Measurements from ENCODE around the gene UBE2E3.

UBE2E3 gene

GRCh38 chr2:180978903-180979748 lies 1.3 kb upstream of the UBE2E3 start:
- DNase-seq (ENCODE audit: low spot score): peak; percentile 61

GRCh38 chr2:180979749-180980105 lies 678 bp upstream of the UBE2E3 start:
- no peak for DNase-seq (ENCODE audit: low spot score)

- DNase-seq (ENCODE audit: low spot score): peak; percentile 20
Observed at GRCh38 chr2:180980943-180981911, 822 bp downstream of the UBE2E3 start.

- DNase-seq (ENCODE audit: low spot score): peak; percentile 22
Observed at GRCh38 chr2:180983468-180984242, 3.2 kb downstream of the UBE2E3 start.

GRCh38 chr2:180985771-180986395 lies 5.5 kb downstream of the UBE2E3 start:
- no peak for DNase-seq (ENCODE audit: low spot score)

- DNase-seq (ENCODE audit: low spot score): no peak
Observed at GRCh38 chr2:180987146-180987545, 6.7 kb downstream of the UBE2E3 start.

- no peak for DNase-seq (ENCODE audit: low spot score)
Observed at GRCh38 chr2:180990337-180990736, 9.9 kb downstream of the UBE2E3 start.

- no peak for DNase-seq (ENCODE audit: low spot score)
Observed at GRCh38 chr2:180990794-180991193, 10.4 kb downstream of the UBE2E3 start.

- no peak for DNase-seq (ENCODE audit: low spot score)
Observed at GRCh38 chr2:180991361-180991760, 11.0 kb downstream of the UBE2E3 start.

GRCh38 chr2:180991820-180992219 lies 11.4 kb downstream of the UBE2E3 start:
- DNase-seq (ENCODE audit: low spot score): no peak

- no peak for DNase-seq (ENCODE audit: low spot score)
Observed at GRCh38 chr2:180992994-180993393, 12.6 kb downstream of the UBE2E3 start.

- no peak for DNase-seq (ENCODE audit: low spot score)
Observed at GRCh38 chr2:180999274-180999964, 19.0 kb downstream of the UBE2E3 start.

- no peak for DNase-seq (ENCODE audit: low spot score)
Observed at GRCh38 chr2:181004647-181005325, 24.4 kb downstream of the UBE2E3 start.

- no peak for DNase-seq (ENCODE audit: low spot score)
Observed at GRCh38 chr2:181005326-181005655, 24.9 kb downstream of the UBE2E3 start.

- no peak for DNase-seq (ENCODE audit: low spot score)
Observed at GRCh38 chr2:181005809-181006208, 25.4 kb downstream of the UBE2E3 start.

GRCh38 chr2:181007086-181007837 lies 26.9 kb downstream of the UBE2E3 start:
- no peak for DNase-seq (ENCODE audit: low spot score)

GRCh38 chr2:181008407-181008806 lies 28.0 kb downstream of the UBE2E3 start:
- DNase-seq (ENCODE audit: low spot score): no peak

- DNase-seq (ENCODE audit: low spot score): no peak
Observed at GRCh38 chr2:181021199-181021789, 40.9 kb downstream of the UBE2E3 start.

GRCh38 chr2:181022652-181023051 lies 42.2 kb downstream of the UBE2E3 start:
- no peak for DNase-seq (ENCODE audit: low spot score)
